Loucy (cell line): ENCODE measurements around the gene AHNAK2.

Source experiments
- H2AFZ ChIP-seq: fragments of 200-600 bp; sonication (generic); 2 replicates; pipeline ENCODE4 v1.6.0; 2016; ENCODE audit warnings: antibody characterized with exemption, mild to moderate bottlenecking, low read length, moderate library complexity
- H3F3A ChIP-seq: fragments of 200-600 bp; 2 replicates; pipeline ENCODE4 v1.6.0; 2016; ENCODE audit warnings: antibody characterized with exemption, low read depth, mild to moderate bottlenecking
- H3K27me3 ChIP-seq: fragments of 200-600 bp; sonication (generic); 2 replicates; pipeline ENCODE4 v1.6.1; 2014; ENCODE audit warnings: low read length, mild to moderate bottlenecking; ENCODE audit not compliant: insufficient read depth, poor library complexity, severe bottlenecking
- H3K36me3 ChIP-seq: fragments of 200-600 bp; sonication (generic); 2 replicates; pipeline ENCODE4 v1.6.1; 2016; ENCODE audit warnings: low read length; ENCODE audit not compliant: insufficient read depth
- H3K4me1 ChIP-seq: fragments of 200-600 bp; sonication (generic); 2 replicates; pipeline ENCODE4 v1.5.1; 2014; ENCODE audit warnings: low read length, mild to moderate bottlenecking; ENCODE audit not compliant: insufficient read depth, poor library complexity, severe bottlenecking
- H3K4me2 ChIP-seq: fragments of 200-600 bp; sonication (generic); 2 replicates; pipeline ENCODE4 v1.6.0; 2014; ENCODE audit warnings: antibody characterized with exemption, low read length, low read depth, mild to moderate bottlenecking; ENCODE audit not compliant: poor library complexity, severe bottlenecking
- H3K4me3 ChIP-seq: fragments of 200-600 bp; sonication (generic); 2 replicates; pipeline ENCODE4 v1.5.1; 2014; ENCODE audit warnings: low read length, mild to moderate bottlenecking, mixed read lengths; ENCODE audit not compliant: poor library complexity, severe bottlenecking
- H3K79me2 ChIP-seq: fragments of 200-600 bp; sonication (generic); 2 replicates; pipeline ENCODE4 v1.6.1; 2014; ENCODE audit warnings: low read length; ENCODE audit not compliant: insufficient read depth
- H3K9ac ChIP-seq: fragments of 200-600 bp; sonication (generic); 2 replicates; pipeline ENCODE4 v1.6.0; 2014; ENCODE audit warnings: mild to moderate bottlenecking, low read depth, low read length, moderate library complexity; ENCODE audit not compliant: poor library complexity, severe bottlenecking
- H3K9me2 ChIP-seq: fragments of 200-600 bp; sonication (generic); replicated peaks from 2 replicates; pipeline ENCODE4 v1.6.1; 2016; ENCODE audit warnings: low read depth, low read length, mixed read lengths
- H3K9me3 ChIP-seq: fragments of 200-600 bp; sonication (generic); 2 replicates; pipeline ENCODE4 v1.6.1; 2014; ENCODE audit warnings: mild to moderate bottlenecking, antibody characterized with exemption, low read length, low read depth; ENCODE audit not compliant: insufficient read depth
- H4K20me1 ChIP-seq: fragments of 200-600 bp; sonication (generic); 2 replicates; pipeline ENCODE4 v1.6.0; 2014; ENCODE audit warnings: antibody characterized with exemption, low read length, mild to moderate bottlenecking; ENCODE audit not compliant: insufficient read depth, poor library complexity, severe bottlenecking
- EZH2phosphoT487 ChIP-seq: fragments of 200-600 bp; IDR thresholded peaks from 2 replicates; pipeline ENCODE4 v1.6.1; 2018; ENCODE audit warnings: antibody characterized with exemption, mild to moderate bottlenecking, moderate library complexity, borderline replicate concordance
- TF ChIP-seq, protein P1 (sequence below): fragments of 200-600 bp; sonication (generic); conservative IDR thresholded peaks from 2 replicates; pipeline ENCODE4 v1.5.1; 2014; ENCODE audit warnings: mild to moderate bottlenecking, antibody characterized with exemption, low read length

Gene AHNAK2

DNA sequence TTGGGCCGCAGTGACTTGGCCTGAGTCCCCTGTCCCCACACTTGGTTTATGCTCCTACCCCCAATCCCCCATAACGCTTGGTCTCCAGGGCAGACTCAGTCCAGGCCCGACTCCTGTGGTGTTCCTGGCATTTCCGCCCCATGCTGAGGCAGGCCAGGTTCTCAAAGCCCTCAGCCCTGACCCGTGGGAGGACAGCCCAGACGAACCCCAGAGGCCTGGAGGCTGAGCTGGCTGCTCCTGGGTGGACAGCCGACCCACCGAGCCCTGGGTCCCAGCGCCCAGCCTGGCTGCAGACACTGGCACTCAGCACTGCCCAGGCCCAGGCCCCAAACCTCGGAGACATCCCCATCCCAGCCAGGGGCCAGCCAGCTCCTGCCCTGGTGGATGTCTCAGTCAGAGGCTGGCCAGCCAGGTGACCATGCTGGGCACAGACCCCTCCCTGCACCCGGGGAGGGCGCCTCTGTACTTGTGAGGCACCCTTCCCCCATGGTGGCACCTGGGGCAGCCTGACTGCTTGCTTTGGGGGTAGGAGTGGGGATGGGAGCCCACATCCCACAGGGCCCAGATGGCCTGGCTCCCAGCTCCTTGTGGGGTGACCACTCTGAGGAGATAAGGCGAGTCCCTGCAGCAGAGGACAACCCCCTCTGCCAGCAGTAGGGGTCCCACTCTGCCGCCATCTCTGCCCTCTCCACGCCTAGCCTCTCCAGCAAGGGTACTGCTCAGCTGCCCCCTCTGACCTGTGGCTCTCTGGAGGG is 52.1 kb downstream of the AHNAK2 start:
- Histone ChIP-seq H3K9ac (no peak overlapping the region), H3K4me3 (no peak overlapping the region), H3K36me3 (no peaks in the 10 kb centered on the region), H3K79me2 (no peaks in the 10 kb centered on the region), H3K4me1 (no peaks in the 10 kb centered on the region), H4K20me1 (no peaks in the 10 kb centered on the region), H2AFZ (no peak overlapping the region), H3K4me2 (no peak overlapping the region), H3K9me3 (no peaks in the 10 kb centered on the region), H3F3A (no peaks in the 10 kb centered on the region), H3K27me3 (no peaks in the 10 kb centered on the region), H3K9me2 (no peaks in the 10 kb centered on the region)
- no peak for TF ChIP-seq EZH2phosphoT487
- TF ChIP-seq, protein P1, sequence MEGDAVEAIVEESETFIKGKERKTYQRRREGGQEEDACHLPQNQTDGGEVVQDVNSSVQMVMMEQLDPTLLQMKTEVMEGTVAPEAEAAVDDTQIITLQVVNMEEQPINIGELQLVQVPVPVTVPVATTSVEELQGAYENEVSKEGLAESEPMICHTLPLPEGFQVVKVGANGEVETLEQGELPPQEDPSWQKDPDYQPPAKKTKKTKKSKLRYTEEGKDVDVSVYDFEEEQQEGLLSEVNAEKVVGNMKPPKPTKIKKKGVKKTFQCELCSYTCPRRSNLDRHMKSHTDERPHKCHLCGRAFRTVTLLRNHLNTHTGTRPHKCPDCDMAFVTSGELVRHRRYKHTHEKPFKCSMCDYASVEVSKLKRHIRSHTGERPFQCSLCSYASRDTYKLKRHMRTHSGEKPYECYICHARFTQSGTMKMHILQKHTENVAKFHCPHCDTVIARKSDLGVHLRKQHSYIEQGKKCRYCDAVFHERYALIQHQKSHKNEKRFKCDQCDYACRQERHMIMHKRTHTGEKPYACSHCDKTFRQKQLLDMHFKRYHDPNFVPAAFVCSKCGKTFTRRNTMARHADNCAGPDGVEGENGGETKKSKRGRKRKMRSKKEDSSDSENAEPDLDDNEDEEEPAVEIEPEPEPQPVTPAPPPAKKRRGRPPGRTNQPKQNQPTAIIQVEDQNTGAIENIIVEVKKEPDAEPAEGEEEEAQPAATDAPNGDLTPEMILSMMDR = no peak

DNA sequence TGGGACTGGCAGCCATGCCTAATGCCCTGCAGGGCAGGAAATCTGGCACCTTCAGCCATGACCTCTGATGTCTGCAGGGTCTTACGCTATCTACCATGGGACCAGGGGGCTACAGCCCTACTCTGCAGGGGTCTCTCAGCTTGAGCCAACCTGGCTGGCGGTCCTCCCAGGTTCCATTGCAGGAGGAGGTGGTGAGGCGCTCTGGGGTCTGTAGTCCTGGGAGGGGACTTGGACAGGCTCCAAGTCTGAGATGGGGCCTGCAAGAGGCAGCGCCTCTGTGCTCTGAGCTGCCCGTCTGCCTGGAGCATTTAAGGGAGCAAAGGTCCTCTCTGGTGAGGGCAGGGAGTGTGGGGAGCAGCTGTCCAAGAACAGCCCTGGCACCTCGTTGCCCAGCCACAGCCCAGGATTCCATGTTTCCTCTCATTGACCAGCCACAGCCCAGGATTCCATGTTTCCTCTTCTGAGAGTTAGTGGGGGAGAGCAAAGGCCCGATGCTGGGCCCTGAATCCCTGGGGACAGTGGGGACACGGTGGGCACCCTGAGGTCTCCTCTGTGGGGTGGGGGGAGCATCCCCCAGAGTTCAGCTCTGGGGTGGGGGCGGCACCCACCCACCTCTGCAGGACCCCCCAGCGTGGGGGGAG is 52.8 kb downstream of the AHNAK2 start:
- no peak overlapping the region for H3K4me3 ChIP-seq
- no peaks in the 10 kb centered on the region for H3K36me3 ChIP-seq
- H3F3A ChIP-seq = no peaks in the 10 kb centered on the region
- H4K20me1 ChIP-seq = no peaks in the 10 kb centered on the region
- no peak overlapping the region for H3K4me2 ChIP-seq
- TF ChIP-seq EZH2phosphoT487 = no peak
- TF ChIP-seq, protein P1 = no peak
- H3K9ac ChIP-seq = no peak overlapping the region
- no peaks in the 10 kb centered on the region for H3K27me3 ChIP-seq
- H2AFZ ChIP-seq = no peak overlapping the region
- no peaks in the 10 kb centered on the region for H3K4me1 ChIP-seq
- no peaks in the 10 kb centered on the region for H3K9me3 ChIP-seq
- no peaks in the 10 kb centered on the region for H3K9me2 ChIP-seq
- H3K79me2 ChIP-seq = no peaks in the 10 kb centered on the region

DNA sequence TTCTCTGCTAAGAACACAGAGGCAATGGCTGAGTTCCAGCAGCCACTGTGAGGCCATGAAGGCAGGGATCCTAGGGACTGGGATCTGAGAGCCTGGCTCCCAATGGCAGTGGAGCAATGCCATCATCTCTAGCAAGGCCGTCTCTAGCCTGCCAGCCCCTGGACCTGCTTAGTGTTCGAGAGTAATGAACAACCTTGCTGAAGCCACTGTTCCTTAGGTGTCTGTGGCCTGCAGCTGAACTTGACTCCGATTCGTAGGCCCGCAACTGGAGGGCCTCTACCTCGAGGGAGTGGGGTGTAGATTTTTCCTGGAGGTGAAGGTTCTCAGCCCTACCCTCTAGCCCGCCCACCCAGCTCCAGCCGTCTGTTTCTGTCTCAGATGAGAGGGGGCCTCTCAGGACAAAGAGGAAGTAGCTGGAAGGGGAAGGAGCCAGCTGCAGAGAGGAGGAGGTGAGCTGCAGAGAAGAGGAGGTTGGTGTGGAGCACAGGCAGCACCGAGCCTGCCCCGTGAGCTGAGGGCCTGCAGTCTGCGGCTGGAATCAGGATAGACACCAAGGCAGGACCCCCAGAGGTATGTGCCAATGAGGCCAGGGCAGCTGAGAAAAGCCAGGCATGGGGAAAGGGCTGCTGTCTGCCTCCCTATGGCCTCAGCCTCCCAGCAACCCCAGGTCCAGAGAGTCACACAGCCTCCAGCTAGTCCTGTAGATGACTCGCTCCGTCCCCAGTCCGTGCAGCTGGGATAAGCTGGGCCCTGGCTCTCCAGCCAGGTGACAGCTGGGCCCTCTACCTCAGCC is 53.6 kb downstream of the AHNAK2 start, which contains the start of gene PLD4:
Gene PLD4, plus strand, starts transcription at position 459 of the 793 bp plus-strand sequence. CDS start 2,262 bp downstream, outside the sequence.
- Histone ChIP-seq H3K9ac (no peak within 1 kb of the TSS), H3K79me2 (no peaks in the 10 kb centered on the region), H3F3A (no peaks in the 10 kb centered on the region), H3K4me2 (no peak within 1 kb of the TSS), H3K27me3 (no peaks in the 10 kb centered on the region), H2AFZ (no peak within 1 kb of the TSS), H3K9me3 (no peaks in the 10 kb centered on the region), H4K20me1 (no peaks in the 10 kb centered on the region), H3K36me3 (no peaks in the 10 kb centered on the region), H3K4me3 (no peak within 1 kb of the TSS), H3K9me2 (no peaks in the 10 kb centered on the region), H3K4me1 (peaks cover 4% of the 10 kb centered on the region)
- TF ChIP-seq, protein P1 = no peak
- no peak for TF ChIP-seq EZH2phosphoT487
